CD1c-positive myeloid dendritic cell (primary cell): ENCODE results near the gene FGGY.
A peak's percentile ranks its signal among the peaks of the same experiment; 100 is the strongest.
"Not testable (repeated sequence)": the region's sequence is repeated elsewhere in the genome, so short reads cannot be mapped to it uniquely, and the experiment has no call there.

Experiments used
- DNase-seq: peaks from one replicate; pipeline ENCODE4 v3.0.0-alpha.2; 2016; ENCODE audit errors: extremely low spot score

FGGY gene

GRCh38 chr1:59443310-59443709 is 146.4 kb downstream of the FGGY start:
- no peak for DNase-seq

GRCh38 chr1:59444520-59444919 is 147.6 kb downstream of the FGGY start:
- no peak for DNase-seq

GRCh38 chr1:59445040-59445439 is 148.1 kb downstream of the FGGY start:
- DNase-seq: no peak

GRCh38 chr1:59446257-59446901 is 149.5 kb downstream of the FGGY start:
- DNase-seq: no peak

- no peak for DNase-seq
Measured at GRCh38 chr1:59452026-59452425, 155.1 kb downstream of the FGGY start.

GRCh38 chr1:59452559-59452958 is 155.7 kb downstream of the FGGY start:
- DNase-seq: no peak

- DNase-seq: peak; percentile 51
Measured at GRCh38 chr1:59453297-59453968, 156.5 kb downstream of the FGGY start.

- DNase-seq: peak; percentile 28
Measured at GRCh38 chr1:59455206-59455605, 158.3 kb downstream of the FGGY start.

- DNase-seq: no peak
Measured at GRCh38 chr1:59457786-59458185, 160.9 kb downstream of the FGGY start.

GRCh38 chr1:59458884-59459283 is 162.0 kb downstream of the FGGY start:
- no peak for DNase-seq

GRCh38 chr1:59462942-59463341 is 166.0 kb downstream of the FGGY start:
- not testable (repeated sequence) for DNase-seq

- not testable (repeated sequence) for DNase-seq
Measured at GRCh38 chr1:59465478-59465877, 168.6 kb downstream of the FGGY start.

- no peak for DNase-seq
Measured at GRCh38 chr1:59468828-59469428, 172.0 kb downstream of the FGGY start.

- not testable (repeated sequence) for DNase-seq
Measured at GRCh38 chr1:59471991-59472570, 175.2 kb downstream of the FGGY start.

GRCh38 chr1:59473831-59474230 is 176.9 kb downstream of the FGGY start:
- DNase-seq: no peak

- DNase-seq: no peak
Measured at GRCh38 chr1:59474496-59474895, 177.6 kb downstream of the FGGY start.

- no peak for DNase-seq
Measured at GRCh38 chr1:59475737-59476136, 178.8 kb downstream of the FGGY start.

GRCh38 chr1:59477286-59477685 is 180.4 kb downstream of the FGGY start:
- no peak for DNase-seq

- DNase-seq: no peak
Measured at GRCh38 chr1:59477867-59478266, 181.0 kb downstream of the FGGY start.

- no peak for DNase-seq
Measured at GRCh38 chr1:59478822-59479221, 181.9 kb downstream of the FGGY start.

- DNase-seq: no peak
Measured at GRCh38 chr1:59480188-59480888, 183.4 kb downstream of the FGGY start.

GRCh38 chr1:59481881-59482505 is 185.1 kb downstream of the FGGY start:
- no peak for DNase-seq
